Osteocyte (in vitro differentiated cells): ENCODE measurements around the gene GSC2. TPM values are rescaled to one million over a fixed set of nuclear protein-coding genes. Genes with fewer than 3 reads are reported as not detected.

ENCODE experiments used
- DNase-seq: peaks from one replicate; pipeline ENCODE4 v3.0.0; 2021; ENCODE audit warnings: mixed read lengths; ENCODE audit not compliant: unreplicated experiment; ENCODE audit errors: extremely low spot score
- H3K27ac Mint-ChIP-seq: one replicate; pipeline ENCODE4 v1.8.0; 2021; ENCODE audit warnings: mild to moderate bottlenecking, mixed read lengths; ENCODE audit not compliant: unreplicated experiment
- H3K27me3 Mint-ChIP-seq: one replicate; pipeline ENCODE4 v1.8.0; 2021; ENCODE audit warnings: mixed read lengths; ENCODE audit not compliant: unreplicated experiment
- H3K36me3 Mint-ChIP-seq: one replicate; pipeline ENCODE4 v1.8.0; 2021; ENCODE audit warnings: mixed read lengths; ENCODE audit not compliant: unreplicated experiment
- H3K4me1 Mint-ChIP-seq: one replicate; pipeline ENCODE4 v1.8.0; 2021; ENCODE audit warnings: mixed read lengths; ENCODE audit not compliant: unreplicated experiment
- H3K4me3 Mint-ChIP-seq: one replicate; pipeline ENCODE4 v1.8.0; 2021; ENCODE audit warnings: mild to moderate bottlenecking, moderate library complexity, mixed read lengths; ENCODE audit not compliant: unreplicated experiment
- H3K9me3 Mint-ChIP-seq: one replicate; pipeline ENCODE4 v1.8.0; 2021; ENCODE audit warnings: mixed read lengths; ENCODE audit not compliant: unreplicated experiment
- total RNA-seq: library from RNA; stranded (reverse); gene quantifications from 2 replicates; pipeline ENCODE4 v1.2.1, GENCODE V29; 2021
- TF ChIP-seq, protein P1 (sequence below): fragments of 200-600 bp; sonication (generic); IDR thresholded peaks from 2 replicates; pipeline ENCODE4 v1.5.0; 2021; ENCODE audit warnings: antibody characterized with exemption, mild to moderate bottlenecking, moderate library complexity

Gene GSC2
- total RNA-seq, 1 donor from 2014 or later, result not detected

DNA sequence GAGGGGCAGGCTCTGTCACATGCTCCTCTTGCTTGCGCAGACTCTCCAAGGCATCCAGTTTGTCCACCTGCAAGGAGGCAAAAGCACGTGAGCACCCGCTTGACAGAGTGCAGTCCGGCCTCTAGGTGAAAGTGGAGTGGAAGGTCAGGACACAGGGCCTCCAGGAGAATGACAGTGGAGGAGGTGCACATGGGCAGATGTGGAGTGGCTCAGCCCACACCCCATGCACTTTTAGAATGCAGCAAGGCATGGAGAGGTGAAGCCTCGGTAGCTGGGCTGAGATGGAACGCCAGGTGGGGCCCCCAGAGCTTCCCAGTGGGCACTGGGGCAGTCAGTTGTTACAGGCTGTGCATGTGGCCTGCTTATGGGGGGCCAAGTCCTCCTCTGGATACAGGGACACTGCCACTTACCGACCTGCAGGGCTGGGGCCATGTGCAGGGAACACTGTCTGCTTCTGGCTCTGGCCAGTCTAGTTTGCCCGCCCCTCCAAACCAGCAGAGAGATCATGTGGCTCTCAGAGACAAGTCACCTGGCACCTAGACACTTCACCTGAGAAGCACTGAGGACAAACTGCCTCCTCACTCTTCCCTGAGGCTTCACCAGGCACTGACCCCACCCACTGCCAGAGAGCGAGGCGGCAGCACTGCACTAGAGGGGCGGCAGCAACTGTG is 30.8 kb upstream of the GSC2 start:
- H3K4me1 Mint-ChIP-seq, result peaks cover 31% of the 10 kb centered on the region
- no peaks in the 10 kb centered on the region for H3K27me3 Mint-ChIP-seq
- no peak for DNase-seq

DNA sequence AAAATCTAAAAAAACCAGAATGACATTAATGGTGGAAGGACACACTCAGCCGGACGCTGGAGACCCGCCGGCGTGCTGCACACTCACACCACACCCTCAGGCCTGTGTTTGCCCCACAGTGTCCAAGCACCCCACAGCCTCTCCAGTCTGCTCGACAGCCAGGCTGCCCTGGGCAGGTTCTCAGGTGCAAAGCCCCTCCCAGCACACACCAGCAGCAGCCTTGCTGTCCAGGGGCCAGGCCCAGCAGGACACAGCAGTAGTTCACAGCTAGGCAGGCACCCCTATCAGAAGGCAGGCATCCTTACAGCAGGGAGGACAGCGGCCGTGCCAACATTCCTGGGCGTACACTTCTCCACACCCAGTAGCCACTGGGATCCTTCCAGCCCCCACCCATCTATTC is 30.1 kb upstream of the GSC2 start:
- Mint-ChIP-seq H3K27me3 (no peaks in the 10 kb centered on the region), H3K36me3 (no peaks in the 10 kb centered on the region), H3K4me1 (peaks cover 32% of the 10 kb centered on the region), H3K4me3 (no peak overlapping the region), H3K27ac (no peak overlapping the region), H3K9me3 (no peaks in the 10 kb centered on the region)
- TF ChIP-seq, protein P1, sequence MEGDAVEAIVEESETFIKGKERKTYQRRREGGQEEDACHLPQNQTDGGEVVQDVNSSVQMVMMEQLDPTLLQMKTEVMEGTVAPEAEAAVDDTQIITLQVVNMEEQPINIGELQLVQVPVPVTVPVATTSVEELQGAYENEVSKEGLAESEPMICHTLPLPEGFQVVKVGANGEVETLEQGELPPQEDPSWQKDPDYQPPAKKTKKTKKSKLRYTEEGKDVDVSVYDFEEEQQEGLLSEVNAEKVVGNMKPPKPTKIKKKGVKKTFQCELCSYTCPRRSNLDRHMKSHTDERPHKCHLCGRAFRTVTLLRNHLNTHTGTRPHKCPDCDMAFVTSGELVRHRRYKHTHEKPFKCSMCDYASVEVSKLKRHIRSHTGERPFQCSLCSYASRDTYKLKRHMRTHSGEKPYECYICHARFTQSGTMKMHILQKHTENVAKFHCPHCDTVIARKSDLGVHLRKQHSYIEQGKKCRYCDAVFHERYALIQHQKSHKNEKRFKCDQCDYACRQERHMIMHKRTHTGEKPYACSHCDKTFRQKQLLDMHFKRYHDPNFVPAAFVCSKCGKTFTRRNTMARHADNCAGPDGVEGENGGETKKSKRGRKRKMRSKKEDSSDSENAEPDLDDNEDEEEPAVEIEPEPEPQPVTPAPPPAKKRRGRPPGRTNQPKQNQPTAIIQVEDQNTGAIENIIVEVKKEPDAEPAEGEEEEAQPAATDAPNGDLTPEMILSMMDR, result no peak
- no peak for DNase-seq

More for the DNA sequence above, 30.8 kb upstream of the GSC2 start:
- no peak overlapping the region for H3K27ac Mint-ChIP-seq
- no peak overlapping the region for H3K4me3 Mint-ChIP-seq
- no peaks in the 10 kb centered on the region for H3K9me3 Mint-ChIP-seq
- TF ChIP-seq, protein P1, result no peak
- H3K36me3 Mint-ChIP-seq, result no peaks in the 10 kb centered on the region

DNA sequence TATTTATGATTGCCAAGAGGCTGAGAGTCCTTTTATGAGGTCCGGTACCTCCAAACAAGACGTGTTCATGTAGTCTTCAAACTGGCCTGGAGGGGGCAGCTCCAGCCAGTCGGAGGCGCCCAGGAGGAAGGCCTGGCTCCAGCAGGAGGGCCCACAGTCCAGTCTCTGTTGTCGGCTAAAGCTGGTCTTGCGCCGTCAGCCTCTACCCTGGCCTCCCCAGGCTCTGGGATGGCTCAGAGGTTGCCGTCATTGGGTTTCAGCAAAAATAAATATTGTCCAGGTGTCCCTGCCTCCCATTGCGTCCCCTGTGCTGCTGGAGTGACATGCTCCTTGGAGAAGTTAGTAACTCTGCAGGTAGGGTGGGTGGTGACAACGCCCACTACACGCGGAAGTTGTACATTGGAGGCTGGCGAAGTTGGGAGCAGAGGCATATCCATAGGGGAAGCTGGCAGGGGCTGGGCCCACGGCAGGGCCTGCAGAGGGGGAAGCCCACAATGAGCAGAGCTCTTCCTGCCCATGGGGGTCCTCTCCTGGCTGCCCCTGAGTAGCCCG is 29.5 kb upstream of the GSC2 start:
- TF ChIP-seq, protein P1, result peak; percentile 86
- Mint-ChIP-seq H3K4me3 (peak overlapping the region; percentile 74), H3K4me1 (peaks cover 31% of the 10 kb centered on the region), H3K27ac (peak overlapping the region; percentile 86), H3K36me3 (no peaks in the 10 kb centered on the region), H3K27me3 (no peaks in the 10 kb centered on the region), H3K9me3 (no peaks in the 10 kb centered on the region)
- DNase-seq, result peak; percentile 92

DNA sequence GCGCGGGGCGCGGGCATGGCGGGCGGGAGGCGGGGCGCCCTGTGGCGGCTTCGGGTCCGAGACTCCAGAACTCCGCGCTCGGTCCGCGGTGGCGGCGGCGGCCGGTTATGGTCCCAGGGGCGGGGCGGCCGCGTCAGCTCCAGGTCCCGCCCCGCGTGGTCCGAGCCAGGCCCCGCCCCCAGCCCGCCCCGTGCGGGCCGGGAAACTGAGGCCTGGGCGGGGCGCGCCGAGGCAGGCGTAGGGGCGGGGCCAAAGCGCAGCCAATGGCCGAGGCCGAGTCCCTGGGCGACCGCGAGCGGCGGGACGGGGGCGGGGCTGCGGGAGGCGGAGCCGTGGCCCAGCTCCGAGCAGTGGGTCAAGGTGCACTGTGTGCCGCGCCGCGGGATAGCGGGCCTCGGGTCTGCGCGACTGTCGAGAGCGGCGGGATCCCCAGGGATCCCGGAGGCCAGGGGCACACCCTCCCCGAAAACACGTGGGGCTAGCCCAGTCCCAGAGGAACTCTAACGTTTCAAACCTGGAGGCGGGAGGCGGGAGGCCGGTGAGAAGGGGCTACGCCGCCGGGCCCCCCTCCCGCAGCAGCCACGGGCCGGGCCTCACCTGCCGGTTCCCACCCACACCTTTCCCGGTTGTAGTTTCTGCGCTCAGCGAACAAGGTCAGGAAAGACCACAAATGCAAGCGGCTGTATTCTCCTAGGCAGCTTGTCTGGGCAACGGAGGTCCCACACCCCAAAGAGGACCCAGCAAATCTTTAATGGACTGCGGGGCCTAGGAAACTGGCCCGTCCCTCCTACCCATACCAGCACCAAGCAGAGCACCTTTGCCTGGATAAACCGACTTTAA is 28.8 kb upstream of the GSC2 start, which contains the start of gene SLC25A1:
Gene SLC25A1 (minus strand): TSS at position 80 of the 840 bp plus-strand sequence. CDS start 63 bp downstream, at position 17.
- peak; percentile 97 for DNase-seq
- TF ChIP-seq, protein P1, result no peak
- H3K27ac Mint-ChIP-seq, result peak within 1 kb of the TSS; percentile 86
- peak within 1 kb of the TSS; percentile 74 for H3K4me3 Mint-ChIP-seq
- no peaks in the 10 kb centered on the region for H3K27me3 Mint-ChIP-seq
- H3K4me1 Mint-ChIP-seq, result peaks cover 36% of the 10 kb centered on the region
- no peaks in the 10 kb centered on the region for H3K36me3 Mint-ChIP-seq
- H3K9me3 Mint-ChIP-seq, result no peaks in the 10 kb centered on the region
